ENCODE measurements around the gene DIO3.
"Not testable (repeated sequence)": the region's sequence is repeated elsewhere in the genome, so short reads cannot be mapped to it uniquely, and the experiment has no call there.

The DIO3 gene

GRCh38 chr14:101557811-101558738 lies 3.2 kb upstream of the DIO3 start:
- in situ Hi-C loops (cut with MboI; ENCODE audit: low sequenced_read_pairs) = no loop called here

GRCh38 chr14:101558739-101559240 lies 2.5 kb upstream of the DIO3 start:
- in situ Hi-C loops (cut with MboI; ENCODE audit: low sequenced_read_pairs) = no loop called here

- in situ Hi-C loops (cut with MboI; ENCODE audit: low sequenced_read_pairs) = no loop called here
These were observed 2.1 kb upstream of the DIO3 start for GRCh38 chr14:101559250-101559623.

- in situ Hi-C loops (cut with MboI; ENCODE audit: low sequenced_read_pairs) = no loop called here
These were observed 1.4 kb upstream of the DIO3 start for GRCh38 chr14:101559624-101560533.

GRCh38 chr14:101560534-101561113 lies 671 bp upstream of the DIO3 start:
- in situ Hi-C loops (cut with MboI; ENCODE audit: low sequenced_read_pairs) = no loop called here

GRCh38 chr14:101561897-101562490 lies 699 bp downstream of the DIO3 start:
- in situ Hi-C loops (cut with MboI; ENCODE audit: low sequenced_read_pairs) = no loop called here

- in situ Hi-C loops (cut with MboI; ENCODE audit: low sequenced_read_pairs) = no loop called here
These were observed 1.5 kb downstream of the DIO3 start for GRCh38 chr14:101562659-101563351.

- in situ Hi-C loops (cut with MboI; ENCODE audit: low sequenced_read_pairs) = no loop called here
These were observed 2.0 kb downstream of the DIO3 start for GRCh38 chr14:101563352-101563653.

- in situ Hi-C loops (cut with MboI; ENCODE audit: low sequenced_read_pairs) = no loop called here
These were observed 2.6 kb downstream of the DIO3 start for GRCh38 chr14:101563654-101564443.

- in situ Hi-C loops (cut with MboI; ENCODE audit: low sequenced_read_pairs) = no loop called here
These were observed 3.1 kb downstream of the DIO3 start for GRCh38 chr14:101564444-101564776.

- in situ Hi-C loops (cut with MboI; ENCODE audit: low sequenced_read_pairs) = no loop called here
These were observed 3.8 kb downstream of the DIO3 start for GRCh38 chr14:101564819-101565698.

- in situ Hi-C loops (cut with MboI; ENCODE audit: low sequenced_read_pairs) = no loop called here
These were observed 6.0 kb downstream of the DIO3 start for GRCh38 chr14:101567252-101567651.

- in situ Hi-C loops (cut with MboI; ENCODE audit: low sequenced_read_pairs) = no loop called here
These were observed 9.7 kb downstream of the DIO3 start for GRCh38 chr14:101571004-101571403.

GRCh38 chr14:101572526-101572925 lies 11.2 kb downstream of the DIO3 start:
- in situ Hi-C loops (cut with MboI; ENCODE audit: low sequenced_read_pairs) = not testable (repeated sequence)

GRCh38 chr14:101573289-101573688 lies 12.0 kb downstream of the DIO3 start:
- in situ Hi-C loops (cut with MboI; ENCODE audit: low sequenced_read_pairs) = no loop called here

- in situ Hi-C loops (cut with MboI; ENCODE audit: low sequenced_read_pairs) = no loop called here
These were observed 14.3 kb downstream of the DIO3 start for GRCh38 chr14:101575581-101575980.

GRCh38 chr14:101577221-101577909 lies 16.1 kb downstream of the DIO3 start:
- in situ Hi-C loops (cut with MboI; ENCODE audit: low sequenced_read_pairs) = no loop called here

GRCh38 chr14:101578489-101578888 lies 17.2 kb downstream of the DIO3 start:
- in situ Hi-C loops (cut with MboI; ENCODE audit: low sequenced_read_pairs) = no loop called here

Measured in HL-60/S4 treated with retinoic acid at 250 ng/mL for 4 days and 3 days (cell line).